ENCODE data around the gene NECTIN2. TPM values are rescaled to one million over a fixed set of nuclear protein-coding genes. Genes with fewer than 3 reads are reported as not detected.

NECTIN2 gene
- total RNA-seq, 1 donor = 79.4 TPM

Other genes with a start within 250 kb of the NECTIN2 start
- gene IGSF23, start 232.7 kb upstream of the NECTIN2 start, total RNA-seq = not detected
- 29.9 TPM for gene PVR, start 202.4 kb upstream of the NECTIN2 start, total RNA-seq
- gene CEACAM19, start 174.8 kb upstream of the NECTIN2 start, total RNA-seq = 1.6 TPM
- not detected for gene CEACAM16, start 147.1 kb upstream of the NECTIN2 start, total RNA-seq
- 31.0 TPM for gene BCL3, start 97.6 kb upstream of the NECTIN2 start, total RNA-seq
- 0.54 TPM for gene CBLC, start 68.4 kb upstream of the NECTIN2 start, total RNA-seq
- 8.6 TPM for gene BCAM, start 37.2 kb upstream of the NECTIN2 start, total RNA-seq
- gene TOMM40, start 45.0 kb downstream of the NECTIN2 start, total RNA-seq = 57.6 TPM
- 6.2 TPM for gene APOE, start 59.5 kb downstream of the NECTIN2 start, total RNA-seq
- gene APOC1, start 68.3 kb downstream of the NECTIN2 start, total RNA-seq = 3.0 TPM
- not detected for gene APOC4, start 95.9 kb downstream of the NECTIN2 start, total RNA-seq
- 0.27 TPM for gene APOC2, start 99.8 kb downstream of the NECTIN2 start, total RNA-seq
- 49.8 TPM for gene CLPTM1, start 109.1 kb downstream of the NECTIN2 start, total RNA-seq
- 25.6 TPM for gene RELB, start 155.2 kb downstream of the NECTIN2 start, total RNA-seq
- gene CLASRP, start 192.7 kb downstream of the NECTIN2 start, total RNA-seq = 39.0 TPM
- 1.3 TPM for gene ZNF296, start 230.2 kb downstream of the NECTIN2 start, total RNA-seq
- gene GEMIN7, start 233.0 kb downstream of the NECTIN2 start, total RNA-seq = 32.3 TPM
- gene PPP1R37, start 246.9 kb downstream of the NECTIN2 start, total RNA-seq = 21.8 TPM

Measured in hematopoietic multipotent progenitor cell (in vitro differentiated cells).